HG03342 (cell line): Measurements from ENCODE around the gene CRB3.
"Not testable (repeated sequence)": the region's sequence is repeated elsewhere in the genome, so short reads cannot be mapped to it uniquely, and the experiment has no call there.

Experiments used
- ATAC-seq: cut with Tn5 transposase; IDR thresholded peaks from one replicate; pipeline ENCODE4 v1.9.1; 2021; ENCODE audit warnings: mild to moderate bottlenecking, moderate library complexity; ENCODE audit not compliant: unreplicated experiment

CRB3 gene

GRCh38 chr19:6490134-6490533, 26.1 kb downstream of the CRB3 start:
- ATAC-seq = no peak

GRCh38 chr19:6491802-6492592, 27.9 kb downstream of the CRB3 start:
- ATAC-seq = no peak

- ATAC-seq = no peak
Measured at GRCh38 chr19:6494438-6495036, 30.5 kb downstream of the CRB3 start.

GRCh38 chr19:6495947-6496346, 31.9 kb downstream of the CRB3 start:
- ATAC-seq = no peak

GRCh38 chr19:6498294-6499036, 34.4 kb downstream of the CRB3 start:
- no peak for ATAC-seq

GRCh38 chr19:6499052-6499790, 35.1 kb downstream of the CRB3 start:
- ATAC-seq = no peak

- no peak for ATAC-seq
Measured at GRCh38 chr19:6500837-6501739, 37.0 kb downstream of the CRB3 start.

GRCh38 chr19:6501740-6502648, 37.9 kb downstream of the CRB3 start, which contains the start of gene TUBB4A:
Gene TUBB4A, minus strand, starts transcription at chr19:6502309. Its CDS starts 97 bp downstream, at chr19:6502212.
- ATAC-seq = no peak

GRCh38 chr19:6503407-6504201, 39.5 kb downstream of the CRB3 start:
- no peak for ATAC-seq

GRCh38 chr19:6508028-6508771, 44.1 kb downstream of the CRB3 start:
- not testable (repeated sequence) for ATAC-seq

GRCh38 chr19:6509118-6509971, 45.3 kb downstream of the CRB3 start:
- ATAC-seq = no peak

GRCh38 chr19:6510618-6511017, 46.5 kb downstream of the CRB3 start:
- no peak for ATAC-seq

- no peak for ATAC-seq
Measured at GRCh38 chr19:6514089-6514488, 50.0 kb downstream of the CRB3 start.

- ATAC-seq = no peak
Measured at GRCh38 chr19:6514926-6515544, 51.0 kb downstream of the CRB3 start.

- peak; percentile 38 for ATAC-seq
Measured at GRCh38 chr19:6516018-6516658, 52.1 kb downstream of the CRB3 start.
